NCI-H2227 (cell line): Measurements from ENCODE around the gene PRR35.
A peak's percentile ranks its signal among the peaks of the same experiment; 100 is the strongest.

Source experiments
- DNase-seq: peaks from one replicate; lab custom pipeline; 2025; ENCODE audit not compliant: unreplicated experiment; lab: John Stamatoyannopoulos, UW

PRR35 gene

GRCh38 chr16:560204-560700, at the start of gene PRR35:
TSS of gene PRR35 (plus strand) at chr16:560394. CDS start at chr16:563295, 2,901 bp downstream.
- DNase-seq = no peak

GRCh38 chr16:512802-513201, 47.4 kb upstream of the PRR35 start:
- DNase-seq = no peak

GRCh38 chr16:513950-514349, 46.2 kb upstream of the PRR35 start:
- DNase-seq = no peak

GRCh38 chr16:515175-515938, 44.8 kb upstream of the PRR35 start:
- DNase-seq = no peak

- no peak for DNase-seq
These were observed 44.3 kb upstream of the PRR35 start for GRCh38 chr16:515939-516226.

GRCh38 chr16:516301-516700, 43.9 kb upstream of the PRR35 start:
- DNase-seq = no peak

- no peak for DNase-seq
These were observed 41.3 kb upstream of the PRR35 start for GRCh38 chr16:518858-519257.

- DNase-seq = no peak
These were observed 40.8 kb upstream of the PRR35 start for GRCh38 chr16:519425-519824.

- DNase-seq = no peak
These were observed 40.1 kb upstream of the PRR35 start for GRCh38 chr16:519841-520687.

GRCh38 chr16:520847-521246, 39.3 kb upstream of the PRR35 start:
- no peak for DNase-seq

- DNase-seq = no peak
These were observed 38.6 kb upstream of the PRR35 start for GRCh38 chr16:521381-522210.

- no peak for DNase-seq
These were observed 37.7 kb upstream of the PRR35 start for GRCh38 chr16:522320-523096.

- DNase-seq = no peak
These were observed 37.0 kb upstream of the PRR35 start for GRCh38 chr16:523097-523741.

GRCh38 chr16:524274-525040, 35.7 kb upstream of the PRR35 start:
- DNase-seq = no peak

- DNase-seq = no peak
These were observed 35.1 kb upstream of the PRR35 start for GRCh38 chr16:525123-525519.

GRCh38 chr16:525520-526180, 34.5 kb upstream of the PRR35 start:
- no peak for DNase-seq

GRCh38 chr16:526181-527014, 33.8 kb upstream of the PRR35 start:
- DNase-seq = peak; percentile 79
